SK-N-DZ (cell line): ENCODE results near the gene STX17.

ENCODE experiments used
- DNase-seq: peaks from one replicate; pipeline ENCODE4 v3.0.0-alpha.2; 2015; ENCODE audit warnings: low spot score

The STX17 gene

DNA sequence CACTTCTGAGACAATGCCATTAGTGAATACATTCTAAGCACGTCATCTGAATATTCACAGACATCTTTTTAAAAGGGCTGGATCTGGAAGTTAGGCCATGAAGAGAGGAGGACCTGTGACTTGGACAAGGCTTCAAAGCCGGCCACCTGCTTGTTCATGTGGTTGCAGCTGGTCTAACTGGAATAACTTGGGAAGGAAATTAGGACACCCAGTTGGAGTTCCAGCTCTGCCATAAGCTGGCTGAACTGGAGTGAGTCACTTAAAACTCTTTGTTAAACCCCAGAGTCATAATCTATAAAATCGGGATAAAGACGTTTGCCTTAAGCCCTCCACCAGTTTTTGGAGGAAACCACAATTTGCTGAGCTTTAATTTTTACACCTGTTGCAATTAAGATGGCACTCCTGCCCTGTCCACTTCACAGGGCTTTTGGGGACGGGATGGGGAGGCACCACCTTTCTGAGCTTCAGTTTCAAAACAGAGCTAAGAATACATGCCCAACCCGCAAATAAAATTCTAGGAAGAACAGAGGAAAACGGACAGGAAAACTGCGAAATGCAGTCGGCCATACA lies 536 bp upstream of the STX17 start:
- no peak for DNase-seq

DNA sequence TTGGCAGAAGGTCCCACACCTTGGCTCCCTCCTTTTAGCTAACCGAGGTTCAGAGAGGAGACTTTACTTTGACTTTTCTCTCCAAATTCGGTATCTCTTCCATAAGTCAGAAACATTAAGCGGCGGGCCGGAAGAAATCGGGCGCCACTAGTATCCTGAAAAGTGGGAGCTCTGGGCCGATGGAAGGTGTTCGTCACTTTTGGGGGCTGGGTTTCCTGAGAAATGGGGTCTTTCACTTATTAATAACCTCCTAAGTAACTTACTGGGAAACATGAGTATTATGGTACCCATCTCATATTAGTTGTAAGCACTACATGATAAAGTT lies 716 bp downstream of the STX17 start:
- no peak for DNase-seq

DNA sequence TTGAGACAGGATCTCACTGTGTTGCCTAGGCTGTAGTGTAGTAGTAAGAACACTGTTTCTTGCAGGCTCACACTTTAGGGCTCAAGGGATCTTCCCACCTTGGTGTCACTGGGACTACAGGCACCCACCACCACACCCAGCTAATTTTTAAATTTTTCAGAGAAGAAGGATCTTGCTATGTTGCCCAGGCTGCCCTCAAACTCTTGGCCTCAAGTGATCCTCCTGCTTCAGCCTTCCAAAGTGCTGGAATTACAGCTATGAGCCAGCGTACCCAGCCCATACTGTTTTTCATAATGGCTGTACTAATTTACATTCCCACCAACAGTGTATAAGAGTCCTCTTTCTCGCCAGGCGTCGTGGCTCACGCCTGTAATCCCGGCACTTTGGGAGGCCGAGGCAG lies 5.1 kb downstream of the STX17 start:
- no peak for DNase-seq

DNA sequence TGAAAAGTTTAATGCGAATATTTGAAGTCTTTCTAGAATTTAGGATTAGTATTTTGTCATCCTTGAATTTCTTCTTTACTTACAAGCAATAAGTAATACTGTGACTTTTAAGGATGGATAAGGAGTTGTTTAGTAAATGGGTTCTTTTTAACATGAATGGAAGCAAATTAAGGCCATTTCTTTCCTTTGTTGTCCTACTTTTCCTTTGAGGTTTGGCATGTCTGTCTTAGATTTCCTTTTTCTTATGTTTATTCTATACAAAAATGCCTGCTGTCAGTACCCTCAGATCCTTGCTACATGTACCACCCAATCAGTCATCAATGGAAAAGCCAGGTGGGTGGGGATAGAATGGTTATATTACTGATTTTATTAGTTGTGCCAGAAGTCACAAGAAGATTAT lies 10.2 kb downstream of the STX17 start:
- DNase-seq = no peak

DNA sequence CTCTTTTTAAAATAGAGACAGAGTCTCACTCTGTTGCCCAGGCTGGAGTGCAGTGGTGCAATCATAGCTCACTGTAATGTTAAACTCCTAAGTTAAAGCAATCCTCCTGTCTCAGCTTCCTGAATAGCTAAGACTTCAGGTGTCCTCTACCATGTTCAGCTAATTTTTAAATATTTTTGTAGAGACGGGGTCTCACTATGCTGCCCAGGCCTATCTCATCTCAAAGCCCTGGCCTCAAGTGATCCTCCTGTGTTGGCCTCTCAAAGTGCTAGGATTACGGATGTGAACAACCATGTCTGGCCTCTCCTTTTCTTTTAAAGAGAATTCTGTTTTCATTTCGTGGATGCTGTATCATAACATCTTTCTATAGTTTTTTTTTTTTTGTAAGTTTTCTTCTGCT lies 11.7 kb downstream of the STX17 start:
- DNase-seq = no peak

DNA sequence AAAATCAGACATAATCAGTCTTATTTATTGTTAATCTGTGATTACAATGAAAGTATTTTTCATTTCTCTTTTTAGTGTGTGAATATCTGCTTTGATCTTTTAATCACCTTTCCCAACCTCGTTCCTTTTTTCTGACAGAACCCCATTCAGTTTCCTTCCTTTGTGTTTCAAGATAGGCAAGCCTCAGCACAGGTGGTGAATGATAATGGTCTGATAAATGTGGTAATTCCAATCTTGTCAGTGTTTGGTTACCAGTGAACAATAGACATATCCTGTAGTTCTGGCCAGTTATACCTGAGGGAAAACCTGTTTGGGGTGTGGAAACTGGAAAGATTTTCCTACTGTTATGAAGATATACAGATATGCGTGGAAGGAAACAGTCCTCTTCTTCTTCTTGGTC lies 13.5 kb downstream of the STX17 start:
- DNase-seq = no peak

DNA sequence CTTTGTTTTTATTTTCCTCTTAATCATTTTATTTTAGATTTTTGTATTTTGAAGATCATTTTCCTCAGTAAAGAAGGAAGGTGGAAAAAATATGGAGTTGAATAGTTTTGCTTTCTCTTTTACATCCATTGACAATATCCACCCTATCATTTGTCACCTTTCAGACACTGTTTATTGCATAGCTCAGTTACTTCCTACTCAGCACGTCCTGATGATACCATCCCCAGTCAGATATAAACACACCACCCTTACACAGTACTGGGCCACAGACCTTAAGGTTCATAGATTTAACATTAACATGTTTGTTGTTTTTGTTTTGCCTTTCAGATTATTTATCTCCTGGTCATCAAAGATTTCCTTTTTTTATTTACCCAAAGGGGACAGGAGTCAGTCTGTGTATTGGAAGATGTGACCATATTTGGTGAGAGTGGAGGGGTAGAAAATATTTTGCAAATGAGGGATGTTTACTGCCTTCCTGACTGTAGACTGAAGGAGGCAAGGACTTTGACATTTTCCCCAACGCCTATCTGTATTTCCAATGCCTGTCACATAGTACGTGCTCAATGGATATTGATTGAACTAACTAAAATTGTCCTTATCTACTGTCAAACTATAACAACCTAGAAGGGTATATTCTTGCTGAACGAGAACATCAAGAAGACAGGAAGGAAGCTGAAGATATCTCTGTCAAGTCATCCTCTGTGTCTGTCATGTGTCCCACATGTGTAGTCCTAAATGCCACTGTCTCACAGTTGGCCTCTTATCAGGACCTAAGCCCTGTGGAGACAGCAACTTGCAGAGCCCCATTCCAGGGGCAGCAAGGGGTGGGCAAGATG lies 15.6 kb downstream of the STX17 start:
- no peak for DNase-seq

DNA sequence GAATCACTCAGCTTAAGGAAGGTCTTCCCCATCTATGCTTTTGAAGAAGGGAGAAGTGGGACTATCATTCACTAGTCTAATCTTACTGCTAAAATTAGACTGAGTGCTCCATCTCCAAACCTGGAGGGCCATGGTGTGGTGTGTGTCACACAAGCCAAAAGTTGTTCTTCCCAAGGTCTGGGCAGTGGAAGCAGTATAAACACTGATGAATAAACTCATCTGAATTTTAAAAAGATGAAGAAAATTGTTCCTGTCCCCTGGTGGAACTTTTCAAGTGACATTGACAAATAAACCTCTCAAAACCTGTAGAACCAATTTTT lies 16.2 kb downstream of the STX17 start:
- no peak for DNase-seq

DNA sequence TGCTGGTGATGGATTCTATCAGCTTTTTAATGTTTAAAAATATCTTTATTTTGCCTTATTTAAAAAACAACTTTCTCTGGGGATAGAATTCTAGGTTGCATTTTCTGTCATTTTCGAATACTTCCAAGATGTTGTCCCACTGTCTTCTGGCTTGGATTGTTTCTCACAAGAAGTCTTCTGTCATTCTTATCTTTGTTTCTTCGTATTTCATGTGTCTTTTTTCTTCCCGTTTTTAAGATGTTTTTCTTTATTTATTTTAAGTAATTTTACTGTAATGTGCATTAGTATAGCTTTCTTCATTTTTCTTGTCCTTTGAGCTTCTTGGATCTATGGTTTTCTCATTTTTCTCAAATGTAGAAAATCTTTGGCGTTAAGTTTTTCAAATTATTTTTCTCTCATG lies 19.1 kb downstream of the STX17 start:
- no peak for DNase-seq

DNA sequence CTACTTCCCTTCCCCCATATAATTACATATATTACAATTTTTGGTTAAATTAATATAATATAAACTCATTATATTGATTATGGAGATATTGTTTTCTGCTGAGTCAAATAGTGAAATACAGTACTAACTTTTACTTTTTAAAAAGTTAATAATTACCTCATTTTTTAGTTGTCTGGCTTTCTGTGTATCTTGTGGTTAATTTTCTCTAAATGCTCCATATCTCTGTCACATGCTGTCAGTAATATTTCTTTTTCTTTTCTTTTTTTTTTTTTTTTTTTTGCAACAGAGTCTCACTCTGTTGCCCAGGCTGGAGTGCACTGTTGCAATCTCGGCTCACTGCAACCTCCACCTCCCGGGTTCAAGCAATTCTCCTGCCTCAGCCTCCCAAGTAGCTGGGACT lies 23.2 kb downstream of the STX17 start:
- DNase-seq = no peak

DNA sequence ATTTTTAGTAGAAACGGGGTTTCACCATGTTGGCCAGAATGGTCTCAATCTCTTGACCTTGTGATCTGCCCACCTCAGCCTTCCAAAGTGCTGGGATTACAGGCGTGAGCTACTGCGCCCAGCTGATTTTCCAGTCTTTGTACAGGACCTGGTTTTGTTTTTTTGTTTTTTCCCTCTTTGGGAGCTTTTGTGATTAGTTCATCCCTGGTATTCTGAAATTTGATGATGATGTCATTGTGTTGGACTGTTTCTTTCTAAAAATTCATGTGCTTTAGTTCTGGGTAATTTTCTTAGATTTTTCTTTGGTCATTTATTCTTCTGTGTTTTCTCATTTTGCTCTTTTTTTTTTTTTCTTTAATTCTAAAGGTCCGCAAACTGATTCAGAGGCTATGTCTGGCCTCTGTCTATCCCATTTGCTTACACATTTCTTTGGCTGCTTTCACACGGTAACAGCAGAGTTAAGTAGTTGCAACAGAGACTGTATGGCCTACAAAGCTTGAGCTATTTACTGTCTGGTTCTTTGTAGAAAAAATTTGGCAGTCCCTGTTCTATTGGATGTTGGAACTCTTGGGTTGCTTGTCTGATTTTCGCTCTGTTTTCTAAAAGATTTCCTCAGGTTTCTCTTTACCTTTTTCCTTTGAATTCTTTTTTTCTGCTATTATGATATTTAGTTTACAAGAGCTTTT lies 24.8 kb downstream of the STX17 start:
- DNase-seq = no peak

DNA sequence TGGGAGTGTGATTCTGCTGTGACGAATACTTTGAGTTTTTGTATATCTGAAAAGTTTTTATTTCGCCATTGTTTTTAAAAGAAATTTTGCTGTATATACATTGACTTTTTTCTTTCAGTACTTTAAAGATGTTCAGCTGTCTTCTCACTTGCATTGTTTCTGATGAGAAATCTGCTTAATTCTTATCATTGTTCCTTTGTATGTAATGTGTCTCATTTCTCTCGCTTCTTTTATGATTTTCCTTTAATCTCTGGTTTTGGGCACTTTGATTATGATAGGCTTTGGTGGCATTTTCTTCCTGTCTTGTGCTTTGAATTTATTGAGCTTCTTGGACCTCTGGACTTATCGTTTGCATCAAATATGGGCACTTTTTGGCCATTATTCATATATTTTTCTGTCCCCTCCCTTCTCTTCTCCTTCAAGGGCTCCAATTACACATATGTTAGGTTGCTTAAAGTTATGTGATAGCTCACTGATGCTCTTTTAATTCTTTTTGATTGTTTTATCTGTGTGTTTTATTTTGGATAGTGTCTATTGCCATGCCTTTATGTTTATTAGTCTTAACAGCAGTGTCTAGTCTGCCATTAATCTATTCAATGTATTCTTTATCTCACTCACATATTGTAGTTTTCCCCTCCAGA lies 30.6 kb downstream of the STX17 start:
- DNase-seq = no peak

DNA sequence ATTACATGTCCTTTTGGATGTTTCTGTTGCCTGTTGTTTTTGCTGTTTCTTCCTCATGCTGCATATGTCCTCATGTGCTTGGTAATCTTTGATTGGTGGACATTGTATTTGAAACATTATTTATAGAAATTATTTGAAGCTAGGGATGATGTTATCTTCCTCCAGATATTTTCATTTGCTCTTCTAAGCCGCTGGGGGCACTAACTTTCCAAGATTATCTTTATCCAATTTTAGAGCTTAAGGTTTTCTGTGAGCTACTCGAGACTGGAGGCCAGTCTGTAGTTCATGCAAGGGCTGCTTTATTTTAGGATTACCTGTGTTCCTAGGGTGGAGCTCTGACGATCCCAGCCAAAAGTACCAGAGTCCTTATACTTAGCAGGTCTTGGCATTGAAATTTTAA lies 40.9 kb downstream of the STX17 start:
- DNase-seq = no peak

DNA sequence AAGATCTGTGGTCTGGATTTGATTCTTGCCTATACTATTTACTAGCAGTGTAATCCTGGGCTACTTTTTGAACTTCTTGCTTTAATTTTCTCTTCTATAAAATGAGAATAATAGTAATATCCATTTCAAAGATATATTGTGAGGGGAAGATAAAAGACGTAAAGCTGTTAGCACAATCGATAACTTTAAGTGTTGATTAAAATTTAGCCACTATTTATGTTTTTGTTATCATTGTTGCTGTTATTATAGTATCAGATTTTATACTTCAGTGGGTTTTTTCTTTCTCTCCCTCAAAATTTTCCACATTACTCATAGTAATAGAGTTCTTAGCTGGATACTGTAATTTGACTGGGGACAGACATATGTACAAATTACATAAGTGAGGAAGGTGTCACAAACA lies 42.0 kb downstream of the STX17 start:
- no peak for DNase-seq

DNA sequence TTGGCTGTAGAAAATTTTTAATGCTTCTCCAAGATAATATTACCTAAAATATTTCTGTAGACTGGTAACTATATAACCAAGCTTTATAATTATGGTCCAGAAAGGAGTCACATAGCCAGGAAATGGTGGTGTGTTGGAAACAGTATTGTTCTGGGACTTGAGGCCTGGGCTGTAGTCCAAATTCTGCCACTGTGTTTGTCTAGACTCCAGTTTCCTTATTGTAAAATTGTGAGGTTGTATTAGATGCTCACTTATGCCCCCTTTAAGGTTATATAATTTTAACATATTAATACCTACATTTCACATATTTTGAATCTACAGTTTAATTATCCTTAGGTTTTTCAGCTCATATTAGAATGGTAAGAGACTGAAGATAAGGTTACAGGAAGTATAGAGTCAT lies 42.4 kb downstream of the STX17 start:
- no peak for DNase-seq

DNA sequence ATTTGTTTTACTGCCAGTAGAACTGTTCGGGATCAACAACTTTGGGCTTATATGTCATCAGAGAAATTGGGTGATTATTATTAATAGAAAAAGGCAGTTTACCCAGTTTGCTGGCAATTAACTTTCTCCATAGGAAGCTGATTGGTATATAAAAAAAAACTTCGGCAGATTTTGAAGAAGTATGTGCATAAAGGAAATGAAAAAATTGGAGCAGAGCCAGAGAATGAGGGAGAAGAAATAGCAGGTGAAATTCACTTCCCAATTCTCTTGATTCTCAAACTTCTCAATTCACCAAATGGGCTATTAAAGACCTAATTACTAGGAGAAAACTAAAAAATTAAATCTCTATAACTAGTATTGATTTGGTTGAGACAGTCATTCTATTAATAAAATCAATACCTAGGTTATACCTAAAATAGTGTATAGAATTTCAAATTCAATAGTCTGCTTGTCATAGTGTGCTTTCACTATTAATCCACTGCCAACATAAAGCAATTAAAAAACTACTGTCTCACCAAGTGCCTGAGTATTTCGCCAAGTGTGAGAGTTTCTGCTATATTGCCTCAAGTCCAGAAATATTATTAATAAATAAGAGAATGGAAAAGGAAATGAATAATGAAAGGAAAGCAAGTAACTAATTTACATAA lies 47.5 kb downstream of the STX17 start:
- DNase-seq = no peak

DNA sequence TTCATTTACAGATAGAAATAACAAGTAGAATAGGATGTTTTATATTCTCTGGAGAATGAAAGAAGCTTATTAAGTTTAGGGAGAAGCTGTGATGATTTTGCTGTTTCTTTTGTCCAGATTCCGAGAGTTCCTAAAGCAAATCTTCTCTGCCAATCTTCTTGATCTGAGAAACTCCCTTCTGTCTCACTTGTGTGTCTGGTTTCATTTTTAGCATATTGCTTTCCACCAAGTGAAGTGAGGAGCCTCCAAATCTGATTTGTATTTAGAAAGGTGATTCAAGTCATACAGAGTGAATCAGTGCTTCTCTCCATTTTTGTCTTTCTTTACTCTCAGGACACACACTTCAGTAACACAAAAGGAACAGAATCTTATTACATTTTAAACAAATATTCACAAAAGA lies 48.4 kb downstream of the STX17 start:
- no peak for DNase-seq

DNA sequence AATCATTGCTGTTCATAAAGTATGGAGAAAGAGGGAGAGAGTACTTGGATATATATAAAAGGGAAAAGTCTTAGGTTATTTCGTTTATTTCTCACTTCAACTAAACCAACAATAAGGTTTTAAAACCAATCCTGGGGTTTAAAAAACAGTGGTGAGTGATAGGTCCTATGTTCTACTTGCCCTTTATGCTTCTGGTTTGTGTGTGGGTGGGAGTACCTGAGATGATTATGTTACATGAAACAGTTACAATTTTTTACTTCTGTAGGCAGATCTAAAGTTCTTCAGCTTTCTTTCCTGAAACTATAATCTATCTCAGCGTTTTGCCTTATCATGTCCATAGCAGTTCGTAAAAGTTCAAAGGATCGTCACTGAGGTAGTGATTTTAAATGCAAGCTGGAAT lies 49.2 kb downstream of the STX17 start:
- no peak for DNase-seq

DNA sequence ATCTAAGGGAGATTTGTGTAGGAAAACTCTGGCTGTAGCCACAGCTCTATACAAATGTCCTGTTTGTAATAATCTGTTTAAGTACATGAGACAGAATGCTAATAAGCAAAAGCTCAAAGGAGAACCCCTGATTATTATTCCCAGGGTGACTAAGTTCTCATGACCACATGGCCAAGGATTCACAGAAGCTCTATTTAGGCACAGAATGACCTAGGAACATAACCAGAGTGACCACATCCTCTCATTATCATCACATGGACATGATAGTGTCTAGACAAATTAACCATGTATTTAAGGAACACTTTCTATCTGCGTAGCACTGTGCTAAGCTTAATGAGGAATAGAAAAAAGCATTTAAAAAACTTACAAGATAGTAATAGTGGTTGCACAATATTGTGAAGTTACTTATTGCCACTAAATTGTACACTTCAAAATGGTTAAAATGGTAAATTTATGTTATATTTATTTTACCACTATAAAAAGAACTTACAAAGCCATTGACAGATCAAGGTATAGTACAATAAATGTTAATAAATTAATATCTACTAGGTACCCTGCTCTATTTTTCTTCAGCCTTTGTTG lies 56.3 kb downstream of the STX17 start:
- no peak for DNase-seq

DNA sequence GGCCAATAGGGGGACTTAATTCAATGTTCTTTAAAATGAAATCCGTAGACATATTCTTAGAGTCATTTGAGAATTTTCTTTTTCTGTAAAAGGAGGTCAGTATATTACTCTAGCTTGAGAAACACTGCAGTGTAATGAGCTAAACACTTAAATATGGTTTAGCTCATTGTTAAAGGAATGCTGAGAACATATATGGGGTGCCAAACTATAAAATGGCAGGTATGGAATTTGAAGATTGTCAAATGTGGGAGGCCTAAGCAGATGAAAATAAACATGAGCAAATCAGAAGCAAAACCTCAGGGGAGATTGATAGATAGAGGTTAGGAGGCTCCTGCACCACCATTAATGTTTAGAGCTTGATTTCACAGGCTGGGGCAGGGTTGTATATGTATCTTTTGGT lies 57.9 kb downstream of the STX17 start:
- DNase-seq = no peak

DNA sequence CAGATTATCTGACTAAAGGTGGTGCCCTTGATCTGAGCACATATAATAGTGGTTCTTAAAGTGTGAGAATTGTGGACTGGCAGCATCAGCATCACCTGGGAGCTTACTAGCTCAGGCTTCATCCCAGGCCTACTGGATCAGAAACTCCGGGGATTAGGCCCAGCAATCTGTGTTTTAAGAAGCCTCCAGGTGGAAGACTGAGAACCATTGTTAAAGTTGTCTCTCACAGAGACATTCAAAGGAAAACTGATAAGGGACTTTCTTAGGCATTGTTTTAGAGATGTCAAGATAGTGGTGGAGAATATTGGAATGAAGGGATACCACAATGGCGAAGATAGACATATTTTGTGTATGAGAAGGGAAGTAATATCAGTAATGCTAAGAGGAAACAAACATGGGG lies 59.5 kb downstream of the STX17 start:
- DNase-seq = no peak

DNA sequence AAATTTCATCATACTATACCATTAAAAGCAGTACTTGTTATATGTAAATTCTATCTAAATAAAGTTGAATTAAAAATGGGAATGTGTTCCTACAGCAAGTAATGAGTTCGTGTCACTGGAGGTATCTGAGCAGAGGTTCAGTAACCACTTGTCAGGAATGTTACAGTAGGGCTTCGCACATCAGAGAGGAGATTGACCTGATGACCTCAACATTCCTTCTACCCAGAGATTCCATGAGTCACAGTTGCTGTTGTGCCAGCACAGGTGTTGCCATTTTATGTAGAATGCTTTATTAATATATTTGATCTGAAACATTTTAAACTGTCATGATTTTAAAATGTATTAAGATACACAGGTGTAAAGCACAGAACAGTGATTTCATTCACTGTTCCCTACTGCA lies 60.3 kb downstream of the STX17 start:
- DNase-seq = no peak
